Spleen (tissue), 11 donors: Measurements from ENCODE around the gene ABT1. TPM values are rescaled to one million over a fixed set of nuclear protein-coding genes. Genes with fewer than 3 reads are reported as not detected.

Source experiments
- DNase-seq: peaks from one replicate; pipeline ENCODE4 v3.0.0-alpha.2; 2020
- H3K27ac ChIP-seq, 8 donors: fragments of 200-600 bp; sonication (generic) in 7 of 8; 1 replicate in 4 of 8; 2 replicates in 4 of 8; pipeline versions ENCODE4 v1.5.0 to v1.8.0; 2016 to 2021; ENCODE audit warnings: inconsistent platforms in 4 of 8, mild to moderate bottlenecking in 4 of 8, moderate library complexity in 1 of 8
- H3K27me3 ChIP-seq, 7 donors: fragments of 200-600 bp; sonication (generic) in 6 of 7; replicated peaks in 1 of 7; 1 replicate in 4 of 7; 2 replicates in 3 of 7; pipeline versions ENCODE4 v1.5.0 to v1.8.0; 2016 to 2021; ENCODE audit warnings: inconsistent platforms in 3 of 7, mild to moderate bottlenecking in 1 of 7
- H3K36me3 ChIP-seq, 6 donors: fragments of 200-600 bp; sonication (generic) in 5 of 6; 1 replicate in 4 of 6; 2 replicates in 2 of 6; pipeline versions ENCODE4 v1.5.0 to v1.8.0; 2016 to 2021; ENCODE audit warnings: inconsistent platforms in 2 of 6
- H3K4me1 ChIP-seq, 6 donors: fragments of 200-600 bp; sonication (generic) in 5 of 6; 1 replicate in 3 of 6; 2 replicates in 3 of 6; pipeline versions ENCODE4 v1.5.0 to v1.8.0; 2016 to 2021; ENCODE audit warnings: inconsistent platforms in 3 of 6
- H3K4me3 ChIP-seq, 8 donors: fragments of 200-600 bp; sonication (generic) in 7 of 8; 1 replicate in 4 of 8; 2 replicates in 4 of 8; pipeline versions ENCODE4 v1.5.0 to v1.8.0; 2016 to 2021; ENCODE audit warnings: inconsistent platforms in 4 of 8, mild to moderate bottlenecking in 4 of 8, moderate library complexity in 2 of 8
- H3K9me3 ChIP-seq, 8 donors: fragments of 200-600 bp; sonication (generic) in 7 of 8; 1 replicate in 4 of 8; 2 replicates in 4 of 8; pipeline versions ENCODE4 v1.5.0 to v1.8.0; 2016 to 2021; ENCODE audit warnings: inconsistent platforms in 4 of 8
- POLR2A ChIP-seq, 3 donors: fragments of 450-650 bp; IDR thresholded peaks; one replicate each; pipeline ENCODE4 v1.5.1; 2017; ENCODE audit warnings: antibody characterized with exemption in 3 of 3, mild to moderate bottlenecking in 1 of 3
- POLR2AphosphoS5 ChIP-seq, 3 donors: sonication (generic); formaldehyde crosslinking; IDR thresholded peaks; one replicate each; pipeline ENCODE4 v1.5.1; 2017; ENCODE audit warnings: antibody characterized with exemption in 3 of 3
- WGBS, 5 donors: extraction: QIAGEN DNeasy Blood & Tissue Kit in 3 of 5; methylation state at CpG; one replicate each; pipeline versions ENCODE4 v1.1.5 to v1.1.7; 2013 to 2018; 5-methylcytosine and 5-hydroxymethylcytosine counted together
- intact Hi-C: fragments of 100-400 bp; cut with DNase I; formaldehyde crosslinking; loops from one replicate; pipeline ENCODE4 v1.15.0; 2023; ENCODE audit warnings: low total_unique reads
- polyA plus RNA-seq, 3 donors: library from polyadenylated mRNA; stranded (reverse); fragments of 200-250 nt; gene quantifications; one replicate each; pipeline ENCODE4 v1.2.1, GENCODE V29; 2013
- total RNA-seq, 7 donors: library from RNA; depleted of rRNA in 3 of 7; stranded (reverse); fragments of >200 nt in 3 of 7; fragmentation: NEBNext Ultra II Directional in 4 of 7; extraction: Animal tissue kit (Norgen Biotek cat#: 25700) in 4 of 7; gene quantifications; one replicate each; pipeline versions ENCODE4 v1.1.0 to v1.2.1, GENCODE V29; 2016 to 2021
- TF ChIP-seq, protein P1 (sequence below), 11 experiments: fragments of 200-600 bp in 7 of 11; fragments of 450-650 bp in 4 of 11; sonication (generic) in 4 of 11; IDR thresholded peaks in 8 of 11; conservative IDR thresholded peaks in 3 of 11; 1 replicate in 7 of 11; 2 replicates in 4 of 11; pipeline versions ENCODE4 v1.4.0 to v1.8.0; 2016 to 2021; ENCODE audit warnings: antibody characterized with exemption in 11 of 11, inconsistent platforms in 4 of 11, mild to moderate bottlenecking in 1 of 11
- donor health status: healthy with polysubstance abuse.
- donor health status: DM: no; HTN: no; CAD: no; lungs with moderate emphysema.
- donor health status: DM: no; HTN: no; CAD: no.
- donor health status: Bipolar disorder and iron deficiency.
- donor health status: healthy.
- donor health status: DM: no; HTN: no; CAD: no.
- donor health status: DM: yes; HTN: yes; CAD: no.

The ABT1 gene
- total and polyA plus RNA-seq, 10 donors = 14.9 to 26.2 (median 19.5) TPM

- TF ChIP-seq POLR2A (IDR thresholded peaks at IDR 0.05) (no peak), POLR2AphosphoS5 (IDR thresholded peaks at IDR 0.05) (no peak)
- TF ChIP-seq, protein P1, sequence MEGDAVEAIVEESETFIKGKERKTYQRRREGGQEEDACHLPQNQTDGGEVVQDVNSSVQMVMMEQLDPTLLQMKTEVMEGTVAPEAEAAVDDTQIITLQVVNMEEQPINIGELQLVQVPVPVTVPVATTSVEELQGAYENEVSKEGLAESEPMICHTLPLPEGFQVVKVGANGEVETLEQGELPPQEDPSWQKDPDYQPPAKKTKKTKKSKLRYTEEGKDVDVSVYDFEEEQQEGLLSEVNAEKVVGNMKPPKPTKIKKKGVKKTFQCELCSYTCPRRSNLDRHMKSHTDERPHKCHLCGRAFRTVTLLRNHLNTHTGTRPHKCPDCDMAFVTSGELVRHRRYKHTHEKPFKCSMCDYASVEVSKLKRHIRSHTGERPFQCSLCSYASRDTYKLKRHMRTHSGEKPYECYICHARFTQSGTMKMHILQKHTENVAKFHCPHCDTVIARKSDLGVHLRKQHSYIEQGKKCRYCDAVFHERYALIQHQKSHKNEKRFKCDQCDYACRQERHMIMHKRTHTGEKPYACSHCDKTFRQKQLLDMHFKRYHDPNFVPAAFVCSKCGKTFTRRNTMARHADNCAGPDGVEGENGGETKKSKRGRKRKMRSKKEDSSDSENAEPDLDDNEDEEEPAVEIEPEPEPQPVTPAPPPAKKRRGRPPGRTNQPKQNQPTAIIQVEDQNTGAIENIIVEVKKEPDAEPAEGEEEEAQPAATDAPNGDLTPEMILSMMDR (IDR thresholded peaks at IDR 0.05 in 8 of 11, conservative IDR thresholded peaks at IDR 0.05 in 3 of 11) = no peak
- Histone ChIP-seq H3K4me3 (no peak overlapping the region), H3K4me1 (no peaks in the 10 kb centered on the region), H3K36me3 (no peaks in the 10 kb centered on the region), H3K27ac (no peak overlapping the region), H3K27me3 (no peaks in the 10 kb centered on the region), H3K9me3 (no peaks in the 10 kb centered on the region)
- DNase-seq = no peak
- intact Hi-C loops = no loop called here
- WGBS, 5 donors = 73 to 97% (median 88%) methylated on average over 17 of the region's 17 CpGs
These were observed 35.0 kb upstream of the ABT1 start for GRCh38 chr6:26561533-26562466.

DNA sequence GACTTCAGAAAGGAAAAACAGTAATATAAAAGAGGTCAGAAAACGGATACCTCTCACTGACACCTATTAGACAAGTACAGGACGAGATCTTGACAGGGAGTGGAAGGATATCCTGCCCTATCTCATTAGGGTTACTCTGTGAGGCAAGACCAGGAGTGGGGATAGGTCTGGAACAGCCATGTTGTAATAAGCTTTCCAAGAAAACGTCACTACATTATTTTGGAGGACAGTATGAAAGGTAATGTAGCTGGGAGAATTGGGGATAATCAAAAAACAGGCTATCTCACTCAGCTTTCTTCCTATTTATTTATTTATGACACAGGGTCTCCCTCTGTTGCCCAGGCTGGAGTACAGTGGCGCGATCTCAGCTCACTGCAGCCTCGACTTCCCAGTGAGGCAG is 33.3 kb upstream of the ABT1 start:
- peaks cover 0 to 8% (median 2%) of the 10 kb centered on the region in 6 donors for H3K4me1 ChIP-seq
- H3K27ac ChIP-seq = no peak overlapping the region
- DNase-seq = no peak
- 77 to 89% (median 82%) methylated on average over 6 of the region's 6 CpGs for WGBS, 5 donors
- H3K27me3 ChIP-seq = no peaks in the 10 kb centered on the region
- H3K9me3 ChIP-seq = no peaks in the 10 kb centered on the region
- no peak for TF ChIP-seq POLR2A (IDR thresholded peaks at IDR 0.05)
- no peak for TF ChIP-seq POLR2AphosphoS5 (IDR thresholded peaks at IDR 0.05)
- TF ChIP-seq, protein P1 (IDR thresholded peaks at IDR 0.05 in 8 of 11, conservative IDR thresholded peaks at IDR 0.05 in 3 of 11) = no peak
- no peak overlapping the region for H3K4me3 ChIP-seq
- no peaks in the 10 kb centered on the region for H3K36me3 ChIP-seq
- intact Hi-C loops = no loop called here

- H3K4me3 ChIP-seq = peak overlapping the region; percentile 42 to 75 (median 50)
- H3K27me3 ChIP-seq = peaks cover 0 to 5% (median 0%) of the 10 kb centered on the region in 7 donors
- H3K9me3 ChIP-seq = no peaks in the 10 kb centered on the region
- 3 to 6% (median 3%) methylated on average over 34 of the region's 34 CpGs for WGBS, 5 donors
- H3K27ac ChIP-seq = peak overlapping the region; percentile 22 to 88 (median 76)
- TF ChIP-seq POLR2AphosphoS5 (IDR thresholded peaks at IDR 0.05) = peak in 1 of 3 donors; percentile 82
- peak in 1 of 3 donors; percentile 59 for TF ChIP-seq POLR2A (IDR thresholded peaks at IDR 0.05)
- TF ChIP-seq, protein P1 (IDR thresholded peaks at IDR 0.05 in 8 of 11, conservative IDR thresholded peaks at IDR 0.05 in 3 of 11) = peak in 4 of 11 experiments; percentile 7 to 27 (median 12)
- no peaks in the 10 kb centered on the region for H3K36me3 ChIP-seq
- H3K4me1 ChIP-seq = peaks cover 0 to 41% (median 12%) of the 10 kb centered on the region in 6 donors
- DNase-seq = peak; percentile 97
- intact Hi-C loops = no loop called here
These were observed 27.9 kb upstream of the ABT1 start for GRCh38 chr6:26568601-26569432.
